ENCODE measurements around the gene PLXNA4. TPM values are rescaled to one million over a fixed set of nuclear protein-coding genes. Genes with fewer than 3 reads are reported as not detected.

The PLXNA4 gene
- total RNA-seq, 4 donors from 2014 or later: 5.1 to 7.0 (median 5.3) TPM

GRCh38 chr7:132113536-132114371 lies 462.5 kb downstream of the PLXNA4 start:
- intact Hi-C loops (cut with DNase I; ENCODE audit: low total_unique reads): no loop called here
- DNase-seq (ENCODE audit: low spot score in 2 of 2): peak in 1 of 2 donors; percentile 68
- no peak overlapping the region for H3K4me3 ChIP-seq (ENCODE audit: low read depth, poor library complexity, severe bottlenecking)
- TF ChIP-seq CTCF (IDR thresholded peaks at IDR 0.05) (no peak), POLR2A (IDR thresholded peaks at IDR 0.05) (no peak)
- 81 to 83% methylated on average over 21 of the region's 21 CpGs for WGBS, 2 donors

- intact Hi-C loops (cut with DNase I; ENCODE audit: low total_unique reads): no loop called here
- no peak for TF ChIP-seq POLR2A (IDR thresholded peaks at IDR 0.05)
- TF ChIP-seq CTCF (IDR thresholded peaks at IDR 0.05): no peak
- peak in 1 of 2 donors; percentile 8 for DNase-seq (ENCODE audit: low spot score in 2 of 2)
- no peak overlapping the region for H3K4me3 ChIP-seq (ENCODE audit: low read depth, poor library complexity, severe bottlenecking)
- 57 to 61% methylated on average over 4 of the region's 4 CpGs for WGBS, 2 donors
Observed at GRCh38 chr7:132112657-132113056, 463.6 kb downstream of the PLXNA4 start.

GRCh38 chr7:132112106-132112505 lies 464.2 kb downstream of the PLXNA4 start:
- intact Hi-C loops (cut with DNase I; ENCODE audit: low total_unique reads): no loop called here
- DNase-seq (ENCODE audit: low spot score in 2 of 2): peak in 1 of 2 donors; percentile 28
- H3K4me3 ChIP-seq (ENCODE audit: low read depth, poor library complexity, severe bottlenecking): no peak overlapping the region
- whole genome bisulfite sequencing, 2 donors: 81 to 85% methylated on average over 2 of the region's 2 CpGs
- TF ChIP-seq CTCF (IDR thresholded peaks at IDR 0.05) (no peak), POLR2A (IDR thresholded peaks at IDR 0.05) (no peak)

GRCh38 chr7:132110692-132111091 lies 465.6 kb downstream of the PLXNA4 start:
- intact Hi-C loops (cut with DNase I; ENCODE audit: low total_unique reads): no loop called here
- WGBS, 2 donors: 75 to 87% methylated on average over 3 of the region's 3 CpGs
- DNase-seq (ENCODE audit: low spot score in 2 of 2): no peak
- TF ChIP-seq CTCF (IDR thresholded peaks at IDR 0.05) (no peak), POLR2A (IDR thresholded peaks at IDR 0.05) (no peak)
- no peak overlapping the region for H3K4me3 ChIP-seq (ENCODE audit: low read depth, poor library complexity, severe bottlenecking)

- H3K4me3 ChIP-seq (ENCODE audit: low read depth, poor library complexity, severe bottlenecking): no peak overlapping the region
- 93 to 100% methylated on average over 1 of the region's 1 CpG for WGBS, 2 donors
- no peak for DNase-seq (ENCODE audit: low spot score in 2 of 2)
- intact Hi-C loops (cut with DNase I; ENCODE audit: low total_unique reads): no loop called here
- TF ChIP-seq POLR2A (IDR thresholded peaks at IDR 0.05) (no peak), CTCF (IDR thresholded peaks at IDR 0.05) (no peak)
Observed at GRCh38 chr7:132109769-132110168, 466.5 kb downstream of the PLXNA4 start.

Data from lower leg skin (tissue), 4 donors.